NCI-H2081 treated with DMSO at 0.1 percent for 48 hours (cell line): ENCODE results near the gene ANKRD44.
A peak's percentile ranks its signal among the peaks of the same experiment; 100 is the strongest.

Source experiments
- DNase-seq: peaks from one replicate; lab custom pipeline; 2025; lab: John Stamatoyannopoulos, UW

ANKRD44 gene

DNA sequence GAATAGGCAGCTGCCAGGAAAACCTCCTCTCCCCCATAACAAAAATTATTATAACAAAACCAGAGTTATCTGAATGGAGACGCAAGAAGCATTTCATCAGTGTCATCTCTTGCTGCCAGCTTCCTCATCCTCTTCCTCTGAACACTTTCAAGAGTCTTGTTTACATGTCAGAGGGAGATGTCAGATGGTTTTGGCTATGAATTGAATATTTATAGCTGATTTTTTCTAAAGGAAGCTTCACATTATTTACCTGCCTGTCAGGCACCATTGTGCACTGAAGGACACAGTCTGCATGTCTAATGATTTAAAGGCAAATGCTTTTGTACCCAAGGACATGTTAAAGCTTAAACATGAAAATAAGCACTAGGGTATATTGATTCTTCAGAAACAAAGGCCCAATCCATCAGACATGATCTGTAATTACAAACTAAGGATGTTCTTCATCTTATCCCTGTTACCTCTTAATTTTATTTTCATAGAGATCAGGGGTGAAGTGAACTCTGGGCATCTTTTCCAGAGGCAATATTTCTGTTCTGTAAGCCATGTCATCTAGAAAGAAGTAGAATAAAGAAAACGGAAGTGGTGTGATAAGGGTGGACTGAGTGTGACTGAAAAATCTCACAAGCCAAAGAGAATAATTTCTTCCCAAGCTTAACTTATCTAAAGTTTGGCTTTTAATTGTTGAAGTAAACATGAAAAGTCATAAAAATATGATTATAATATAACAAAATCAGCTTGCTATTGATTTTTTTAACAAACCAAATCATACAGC lies 168.7 kb downstream of the ANKRD44 start:
- DNase-seq: no peak

DNA sequence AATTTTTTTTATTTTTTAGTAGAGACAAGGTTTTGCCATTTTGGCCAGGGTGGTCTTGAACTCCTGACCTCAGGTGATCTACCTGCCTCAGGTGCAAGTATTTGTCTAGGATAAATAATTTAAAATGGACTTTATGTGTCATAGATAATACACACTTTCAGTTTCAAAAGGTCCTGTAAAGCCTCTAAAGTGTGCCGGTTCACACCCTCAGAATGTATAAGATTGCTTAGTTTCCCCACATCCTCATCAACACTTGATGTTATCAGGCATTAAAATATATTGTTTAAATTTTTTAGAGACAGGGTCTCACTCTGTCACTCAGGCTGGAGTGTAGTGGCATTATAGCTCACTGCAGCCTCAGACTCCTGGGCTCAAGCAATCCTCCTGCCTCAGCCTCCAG lies 170.5 kb downstream of the ANKRD44 start:
- DNase-seq: no peak

DNA sequence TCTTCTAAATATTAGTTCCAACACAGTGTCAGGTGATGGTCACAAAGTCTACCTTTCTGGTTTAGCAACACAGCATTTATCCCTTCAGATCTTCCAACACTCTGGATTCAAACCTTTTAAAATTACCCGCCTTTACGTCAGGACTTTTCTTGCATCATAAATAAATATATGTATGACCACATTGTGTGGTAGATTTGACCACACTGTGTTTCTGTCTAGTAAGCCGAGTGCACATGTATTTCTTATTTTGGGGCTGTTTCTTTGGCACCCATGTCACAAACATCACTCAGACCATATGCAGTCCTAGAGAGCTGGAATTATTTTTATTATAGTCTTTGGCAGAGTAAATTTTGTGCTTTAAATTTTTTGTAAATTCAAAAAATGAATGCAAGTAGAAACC lies 172.1 kb downstream of the ANKRD44 start:
- no peak for DNase-seq

DNA sequence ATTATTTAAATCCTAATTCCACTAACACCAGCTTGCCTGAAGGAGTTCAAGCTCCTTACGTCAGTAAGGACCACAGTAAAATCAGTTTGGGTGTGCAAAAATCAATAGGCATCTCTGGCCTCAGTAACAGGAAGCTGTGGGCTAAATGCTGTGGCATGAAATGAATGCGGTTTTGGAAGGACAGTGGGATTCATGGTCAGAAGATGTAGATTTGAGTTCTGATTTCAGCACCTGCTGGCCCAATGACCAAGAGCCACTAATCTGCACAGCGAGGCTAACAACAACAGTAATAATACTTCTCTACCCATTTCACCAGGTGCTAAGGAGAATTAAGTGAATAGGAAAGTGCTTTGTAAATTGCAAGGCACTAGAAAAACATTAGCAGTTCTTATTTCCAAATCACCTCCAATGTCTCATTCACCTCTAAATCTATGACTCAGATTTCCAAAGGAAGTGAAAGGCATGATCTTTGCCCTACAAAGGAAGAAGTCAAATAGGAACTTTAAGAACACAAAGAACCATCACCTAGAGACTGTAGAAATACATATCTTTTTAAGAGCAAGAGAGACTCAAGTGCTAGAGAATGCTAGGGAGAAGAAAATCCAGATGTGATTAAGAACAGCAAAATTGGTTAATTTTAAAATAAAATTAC lies 172.6 kb downstream of the ANKRD44 start:
- no peak for DNase-seq

DNA sequence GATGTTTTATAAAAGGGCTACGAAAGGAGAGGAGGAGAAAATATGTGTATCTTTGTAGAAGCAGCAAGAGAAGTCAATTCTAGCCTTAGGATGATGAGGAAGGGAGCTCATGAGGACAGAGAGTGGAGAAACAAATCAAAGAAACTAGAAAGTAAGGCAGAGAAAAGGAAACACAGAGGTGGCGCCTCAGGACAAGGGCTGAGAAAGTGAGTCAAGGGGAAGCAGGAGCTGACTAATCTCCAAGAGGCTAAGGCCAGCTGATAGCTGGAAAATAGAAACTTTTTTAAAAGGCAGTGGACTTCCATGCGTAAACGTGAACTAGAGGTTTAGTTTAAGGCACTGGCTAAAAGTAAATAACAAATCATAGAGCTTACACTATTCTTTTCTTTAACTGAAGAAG lies 173.3 kb downstream of the ANKRD44 start:
- no peak for DNase-seq

DNA sequence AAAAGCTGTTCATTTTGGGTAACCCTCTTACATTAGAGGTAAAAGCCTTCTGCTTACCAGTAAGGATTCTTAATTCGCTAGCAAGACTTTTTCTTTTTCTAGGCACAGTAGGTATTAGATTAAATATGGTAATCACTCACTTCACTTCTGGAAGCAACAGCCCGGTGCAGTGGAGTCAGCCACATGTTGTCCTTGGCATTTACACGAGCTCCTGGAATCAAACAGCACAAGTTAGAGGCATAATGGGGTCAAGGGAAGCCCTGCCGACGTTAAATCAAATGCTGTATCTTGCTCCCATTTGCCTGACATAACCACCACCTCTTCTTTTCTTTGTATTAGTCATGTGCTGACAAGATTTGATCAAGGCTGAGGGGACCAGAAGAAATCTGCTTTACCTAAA lies 174.1 kb downstream of the ANKRD44 start:
- DNase-seq: no peak

DNA sequence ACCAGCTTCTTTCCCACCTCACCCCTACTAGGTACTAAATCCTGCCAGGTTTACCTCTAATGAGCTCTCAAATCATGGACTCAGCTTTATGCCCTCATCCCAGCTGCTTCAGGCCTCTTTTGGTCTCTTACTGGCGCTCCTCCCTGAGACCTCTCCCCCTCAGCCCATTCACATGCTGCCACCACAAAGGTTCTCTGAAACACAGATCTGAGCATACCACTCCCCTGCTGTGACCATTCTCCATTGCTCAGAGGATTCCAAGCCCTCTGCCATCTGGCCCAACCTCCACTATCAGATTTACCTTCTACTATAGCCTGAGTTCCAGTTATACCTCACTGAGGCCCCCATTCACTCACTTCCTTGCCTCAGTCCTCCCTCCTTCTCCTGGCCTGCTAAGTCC lies 174.8 kb downstream of the ANKRD44 start:
- no peak for DNase-seq

DNA sequence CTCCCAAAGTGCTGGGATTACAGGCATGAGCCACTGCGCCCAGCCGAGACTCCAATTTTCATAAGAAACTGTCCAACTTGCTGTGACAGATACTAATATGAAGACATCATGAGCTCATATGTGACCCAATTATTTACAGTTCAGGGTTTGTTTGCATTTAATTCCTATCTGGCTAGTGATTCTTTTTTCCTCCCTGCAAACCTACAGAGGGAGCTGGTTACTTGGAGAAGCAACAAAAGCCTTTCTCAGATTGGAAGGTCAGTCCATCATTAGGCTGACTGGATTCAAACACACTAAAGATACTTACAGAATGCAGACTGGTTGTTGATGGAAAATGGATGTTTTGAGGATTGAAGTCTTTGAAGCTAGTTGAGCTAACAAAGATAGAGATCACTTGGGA lies 176.4 kb downstream of the ANKRD44 start:
- DNase-seq: no peak

DNA sequence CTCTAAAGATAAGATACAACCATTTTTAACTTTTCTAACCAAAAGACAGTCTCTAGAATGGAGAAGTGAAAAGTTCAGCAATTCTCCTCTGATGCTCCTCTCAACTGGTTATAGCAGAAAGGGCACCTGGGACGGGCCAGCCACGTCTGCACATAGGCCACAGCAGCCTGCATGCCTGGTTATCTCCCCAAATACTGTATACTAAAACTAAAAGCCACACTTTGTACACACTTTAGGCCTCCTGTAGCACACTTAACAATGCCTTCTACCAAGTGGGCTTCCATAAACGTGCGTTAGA lies 179.1 kb downstream of the ANKRD44 start:
- DNase-seq: no peak

DNA sequence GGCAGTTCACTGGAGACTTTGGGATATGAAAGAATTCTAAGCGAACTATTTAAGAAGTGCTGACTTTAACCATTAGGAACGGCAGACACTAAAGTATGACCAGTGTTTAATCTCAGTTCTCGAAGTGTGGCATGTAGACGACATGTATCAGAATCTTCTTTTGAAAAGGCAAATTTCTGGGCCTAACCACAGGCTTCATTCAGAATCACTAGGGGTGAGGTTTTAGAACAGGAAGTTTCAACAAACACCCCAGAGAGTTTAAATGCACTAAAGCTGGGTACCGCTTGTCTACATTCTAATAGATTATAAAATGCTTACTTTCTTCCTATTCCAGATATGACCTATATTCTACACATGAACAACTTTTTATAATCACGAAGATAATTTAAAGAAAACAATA lies 180.3 kb downstream of the ANKRD44 start:
- no peak for DNase-seq

DNA sequence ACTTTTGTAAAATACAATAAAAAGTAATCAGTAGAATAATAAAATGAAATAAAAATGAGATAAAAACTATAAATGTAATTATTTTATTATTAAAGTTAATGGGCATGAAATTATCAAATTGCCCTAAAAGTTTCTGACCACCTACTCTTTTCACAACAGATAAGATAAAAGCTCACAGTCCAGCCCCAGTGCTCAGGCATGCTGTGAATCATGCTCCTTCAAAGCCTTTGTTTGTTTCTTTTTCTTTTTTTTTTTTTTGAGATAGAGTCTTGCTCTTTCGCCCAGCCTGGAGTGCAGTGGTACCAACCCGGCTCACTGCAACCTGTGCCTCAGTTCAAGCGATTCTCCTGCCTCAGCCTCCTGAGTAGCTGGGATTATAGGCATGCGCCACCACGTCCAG lies 181.7 kb downstream of the ANKRD44 start:
- no peak for DNase-seq

DNA sequence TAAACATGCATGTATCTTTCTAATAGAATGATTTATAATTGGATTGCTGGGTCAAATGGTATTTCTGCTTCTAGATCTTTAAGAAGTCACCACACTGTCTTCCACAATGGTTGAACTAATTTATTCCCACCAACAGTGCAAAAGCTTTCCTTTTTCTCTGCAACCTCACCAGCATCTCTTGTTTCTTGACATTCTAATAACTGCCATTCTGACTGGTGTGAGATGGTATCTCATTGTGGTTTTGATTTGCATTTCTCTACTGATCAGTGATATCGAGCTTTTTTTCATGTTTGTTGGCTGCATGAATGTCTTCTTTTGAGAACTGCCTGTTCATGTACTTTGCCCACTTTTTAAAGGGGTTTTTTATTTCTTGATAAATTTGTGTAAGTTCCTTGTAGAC lies 182.5 kb downstream of the ANKRD44 start:
- DNase-seq: no peak

DNA sequence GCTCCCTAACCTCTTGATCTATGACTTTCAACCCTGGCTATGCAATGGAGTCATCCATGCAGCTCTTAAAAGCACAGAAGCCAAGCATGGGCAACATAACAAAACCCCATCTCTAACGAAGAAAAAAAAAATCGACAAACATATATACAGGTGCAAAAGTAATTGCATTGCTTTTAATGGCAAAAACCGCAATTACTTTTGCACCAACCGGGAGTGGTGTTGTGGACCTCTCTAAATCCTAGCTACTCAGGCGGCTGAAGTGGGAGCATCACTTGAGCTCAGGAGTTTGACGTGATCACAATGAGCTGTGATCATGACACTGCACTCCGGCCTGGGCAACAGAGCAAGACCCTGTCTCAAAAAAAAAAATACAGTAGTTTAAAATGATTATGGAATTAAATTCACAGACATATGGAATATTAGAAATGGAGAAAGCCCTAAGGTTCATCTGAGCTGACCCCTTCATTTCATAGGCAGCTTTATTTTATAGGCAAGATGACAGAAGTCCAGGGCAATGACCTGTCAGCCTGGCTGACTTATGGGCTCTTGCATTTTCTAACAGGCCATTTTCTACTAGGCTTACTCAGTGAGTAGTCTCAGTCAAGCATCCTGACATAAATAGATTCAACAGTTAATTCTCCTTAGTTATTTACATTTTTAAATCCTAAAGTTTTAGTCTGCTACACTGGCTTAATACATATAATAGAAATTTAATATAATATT lies 183.8 kb downstream of the ANKRD44 start:
- DNase-seq: no peak

DNA sequence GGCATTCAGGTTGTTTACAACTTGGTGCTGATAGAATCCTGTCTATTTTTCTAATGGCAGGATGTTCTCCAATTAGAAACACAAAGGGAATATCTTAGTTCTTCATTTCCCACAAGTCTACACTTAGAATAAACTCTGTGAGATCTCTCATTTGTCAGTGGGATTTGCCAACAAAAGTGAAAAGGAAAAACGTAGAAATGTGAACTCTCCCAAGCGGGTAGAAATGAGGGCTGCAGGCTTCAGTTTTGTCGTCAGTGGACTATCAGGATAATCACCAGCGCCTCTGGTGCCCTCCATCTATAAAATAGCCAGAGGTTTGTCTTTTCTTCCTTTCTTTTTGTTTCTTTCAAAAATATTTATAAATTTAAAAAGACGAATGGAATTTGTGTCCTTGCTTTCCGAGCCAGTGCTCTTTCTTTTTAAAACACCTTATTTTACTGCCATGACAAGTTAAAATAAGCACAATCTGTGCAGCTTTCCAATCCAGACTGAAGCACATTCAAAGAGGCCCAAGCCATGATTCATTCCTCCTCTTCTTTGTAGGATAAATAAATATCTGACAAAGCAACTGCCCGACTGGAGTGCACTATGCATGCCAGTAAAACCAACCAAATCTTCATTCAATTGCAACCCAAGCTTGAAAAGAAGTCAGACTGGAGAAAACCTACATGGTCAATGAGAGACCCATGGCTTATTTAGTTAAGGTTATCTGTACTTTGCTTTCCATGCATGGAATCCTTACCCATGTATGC lies 185.8 kb downstream of the ANKRD44 start:
- no peak for DNase-seq

DNA sequence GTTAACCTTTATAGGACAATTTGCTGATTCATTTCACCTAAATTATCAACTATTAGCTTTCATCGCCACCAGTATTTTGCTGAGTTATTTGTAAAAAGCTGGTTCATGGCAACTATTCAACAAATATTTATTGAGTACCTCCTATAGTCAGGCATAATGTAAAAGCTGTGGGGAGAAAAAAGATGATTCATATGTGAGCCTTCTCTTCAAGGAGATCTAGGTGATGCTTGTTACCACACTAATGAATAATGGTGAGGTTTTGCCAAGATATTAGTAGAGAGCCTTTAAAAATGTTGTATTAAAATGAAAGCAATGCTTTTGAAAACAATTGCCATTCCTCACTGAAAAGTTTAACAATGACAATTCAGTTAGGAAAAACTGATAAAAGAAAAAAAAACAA lies 187.8 kb downstream of the ANKRD44 start:
- no peak for DNase-seq

DNA sequence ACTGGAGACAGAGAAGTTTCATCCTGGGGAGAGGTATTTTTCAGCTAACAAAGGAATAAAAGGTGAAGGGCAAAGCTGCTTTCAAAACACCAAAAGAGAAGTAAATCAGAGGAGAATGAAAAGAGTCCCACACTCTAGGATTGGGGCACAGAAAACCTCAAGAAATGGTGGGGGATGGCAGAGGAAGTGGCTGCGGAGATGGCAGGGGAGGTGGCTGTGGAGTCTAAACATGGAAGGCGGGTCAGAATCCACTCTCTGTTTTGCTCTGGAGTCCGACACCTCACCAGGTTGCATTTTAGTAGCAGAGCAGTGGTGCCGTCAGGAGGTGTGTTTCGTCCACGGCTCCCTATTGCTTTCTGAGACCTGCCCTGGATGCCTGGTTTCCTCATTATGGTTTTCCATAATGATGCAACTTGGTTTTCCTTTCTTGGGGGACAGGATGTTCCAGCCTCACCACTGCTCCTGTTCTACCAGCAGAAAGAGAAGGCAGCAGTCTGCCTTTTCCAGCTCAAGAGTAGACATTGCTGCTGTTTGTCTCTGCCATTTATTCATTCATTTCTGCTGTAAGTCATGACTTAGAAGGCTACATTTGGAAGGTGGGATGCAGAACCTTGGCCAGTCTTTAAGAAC lies 188.7 kb downstream of the ANKRD44 start:
- no peak for DNase-seq

DNA sequence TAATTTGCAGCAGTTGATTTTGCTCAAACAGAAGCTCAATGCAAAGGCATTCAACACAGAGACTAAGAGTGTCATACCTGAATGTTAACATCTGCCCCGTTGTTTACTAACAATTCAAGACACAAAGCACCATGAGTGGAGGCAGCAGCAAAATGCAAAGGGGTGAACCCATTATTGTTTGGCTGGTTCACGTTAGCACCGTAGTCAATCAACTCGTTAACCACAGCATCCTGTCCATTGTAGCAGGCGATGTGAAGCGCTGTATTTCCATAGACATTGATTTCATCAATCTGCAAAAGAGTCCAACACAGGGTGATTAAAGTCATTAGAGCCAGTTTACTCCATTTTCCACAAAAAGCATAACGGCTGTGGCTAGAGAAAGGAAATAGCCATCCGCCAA lies 189.3 kb downstream of the ANKRD44 start:
- DNase-seq: no peak

DNA sequence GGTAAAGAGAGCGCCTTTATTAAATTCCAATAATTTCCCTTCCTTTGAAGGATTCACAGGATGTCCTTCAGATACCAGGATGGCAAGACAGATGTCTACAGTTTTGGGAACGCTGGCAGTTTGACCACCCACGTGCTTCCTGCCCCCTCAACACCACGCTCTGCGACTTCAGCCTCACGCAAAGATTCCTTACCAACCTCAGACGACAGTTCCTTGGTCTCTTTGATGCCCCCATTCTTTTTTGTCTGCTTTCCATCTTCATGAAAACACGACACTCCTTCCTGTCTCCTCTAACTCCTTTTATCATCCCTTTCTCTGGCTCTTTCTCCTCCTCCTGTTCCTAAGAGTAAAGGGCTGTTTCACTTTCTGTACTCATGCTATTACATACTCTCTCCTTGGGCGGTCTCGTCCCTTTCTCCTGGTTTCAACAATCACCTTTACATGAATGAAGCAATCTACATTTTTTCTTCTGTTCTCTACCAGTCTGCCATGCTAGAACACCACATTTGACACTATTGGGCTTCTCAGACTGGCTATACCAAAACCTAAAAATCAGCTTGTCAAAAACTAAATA lies 194.2 kb downstream of the ANKRD44 start:
- DNase-seq: no peak

DNA sequence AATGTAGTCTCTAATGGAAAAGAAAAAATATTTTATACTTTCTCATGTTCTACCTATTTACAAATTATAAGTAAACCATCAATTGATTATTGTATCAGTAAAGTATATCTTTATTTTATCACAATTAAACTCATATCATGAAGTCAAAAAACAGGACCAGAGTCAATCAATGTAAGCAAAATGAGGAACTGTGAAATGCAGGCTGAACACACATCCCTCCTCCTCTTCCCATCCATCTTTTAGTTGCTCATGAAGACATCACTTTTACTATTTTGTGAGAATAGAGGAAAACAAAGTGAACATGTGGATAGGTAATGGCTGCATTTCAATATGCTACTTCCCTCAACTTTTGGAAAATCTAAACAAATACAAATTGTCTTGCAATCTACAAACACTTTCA lies 195.3 kb downstream of the ANKRD44 start:
- no peak for DNase-seq

DNA sequence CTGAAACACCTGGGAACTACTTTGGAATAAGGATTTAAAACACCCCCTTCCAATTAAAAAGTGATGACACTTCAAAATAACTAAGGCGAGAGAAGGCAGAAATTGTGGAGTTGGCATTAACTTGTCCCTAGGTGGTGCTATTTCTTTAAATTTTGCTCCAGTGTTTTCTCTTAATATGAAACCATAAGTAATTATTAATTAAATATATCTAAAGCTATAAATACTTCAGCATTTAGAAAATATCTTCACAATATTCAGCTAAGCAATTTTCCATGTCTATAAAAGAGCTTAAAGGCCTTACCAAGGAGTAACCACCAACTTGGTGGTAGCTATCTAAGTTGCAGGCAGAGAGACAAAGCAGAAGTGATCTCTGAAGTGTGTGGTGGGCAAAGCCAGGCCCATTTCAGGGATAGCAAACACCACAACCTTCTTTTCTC lies 197.3 kb downstream of the ANKRD44 start:
- peak; percentile 1 for DNase-seq

DNA sequence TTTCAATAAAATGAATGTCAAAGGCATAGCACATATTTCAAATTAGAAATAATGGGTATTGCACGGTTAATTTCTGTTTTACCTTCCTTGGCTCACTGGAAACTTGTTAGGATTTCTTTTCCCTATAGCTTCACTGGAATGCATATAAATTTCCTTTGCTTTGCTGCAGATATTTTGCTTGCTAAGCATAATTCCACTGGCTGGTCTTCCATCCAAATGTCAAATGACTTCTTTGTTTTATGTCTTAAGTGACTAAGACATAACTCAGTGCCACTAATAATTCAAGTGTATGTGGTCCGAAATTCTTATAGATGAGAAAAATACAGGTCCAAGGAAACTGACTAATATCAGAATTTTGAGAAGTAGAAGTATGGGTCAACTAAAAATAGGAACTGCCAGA lies 201.3 kb downstream of the ANKRD44 start:
- DNase-seq: no peak

DNA sequence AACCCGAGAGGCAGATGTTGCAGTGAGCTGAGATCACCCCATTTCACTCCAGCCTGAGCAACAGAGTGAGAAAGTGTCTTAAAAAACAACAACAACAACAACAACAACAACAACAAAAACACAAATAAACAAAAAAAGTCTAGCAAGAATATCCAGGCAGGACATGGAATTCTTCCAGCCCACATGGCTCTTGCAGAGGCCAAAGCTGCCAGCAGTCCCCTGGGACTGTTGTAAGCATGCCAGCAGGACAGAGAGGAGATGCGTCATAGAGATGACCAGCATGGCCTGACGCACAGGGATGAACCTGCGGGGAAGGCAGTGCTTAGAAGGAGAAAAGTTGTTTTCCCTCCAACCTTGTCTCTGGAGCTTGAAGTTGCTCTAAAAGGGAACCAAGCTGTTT lies 201.8 kb downstream of the ANKRD44 start:
- DNase-seq: no peak
